Activated CD4-positive, alpha-beta T cell treated with anti-CD3 and anti-CD28 coated beads for 24 hours (primary cell): ENCODE data around the gene FAM117A.

Source experiments
- DNase-seq, 2 donors: peaks; one replicate each; pipeline ENCODE4 v3.0.0-alpha.2; 2020; ENCODE audit warnings: low read depth in 2 of 2

FAM117A gene

GRCh38 chr17:49707608-49708514, 56.1 kb downstream of the FAM117A start, which contains the start of gene SLC35B1:
Gene SLC35B1 (minus strand): TSS chr17:49707964. CDS start chr17:49707833, 131 bp downstream.
- DNase-seq = peak; percentile 98

DNA sequence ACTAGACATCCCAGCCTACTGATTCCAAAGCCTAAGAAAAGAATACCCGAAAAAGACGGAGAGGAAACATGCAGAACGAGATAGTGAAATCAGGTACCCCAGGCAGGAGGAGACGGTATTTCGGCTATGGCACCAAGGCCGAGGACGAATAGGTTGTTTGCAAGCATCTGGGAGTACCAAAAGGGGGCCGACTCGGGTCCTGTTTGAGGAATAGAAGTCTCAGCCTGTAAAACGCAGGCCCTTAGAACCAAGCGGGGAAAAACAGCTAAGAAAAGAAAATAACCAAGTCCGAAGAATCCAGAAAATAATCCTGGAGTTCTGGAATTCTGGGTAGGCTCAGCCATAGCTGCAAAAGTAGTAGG, 56.7 kb downstream of the FAM117A start:
- no peak for DNase-seq

DNA sequence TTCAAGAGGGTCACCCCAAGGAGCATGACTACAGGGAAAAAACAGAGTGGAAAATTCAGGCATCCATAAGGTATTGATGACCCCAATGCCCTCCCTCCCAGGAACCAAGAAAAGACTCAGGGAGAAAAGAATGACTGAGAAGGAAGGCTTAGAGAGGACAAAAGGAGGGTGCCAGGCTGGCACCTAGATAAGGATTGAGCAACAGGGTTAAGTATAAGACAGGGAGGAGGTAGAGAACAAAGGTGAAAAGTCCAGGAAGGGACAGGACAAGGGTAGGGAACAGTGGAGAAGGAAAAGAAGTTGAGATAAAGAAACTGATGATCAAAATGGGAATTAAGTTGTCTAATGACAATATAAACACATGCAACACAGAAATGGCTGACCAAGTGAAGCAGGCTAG, 58.7 kb downstream of the FAM117A start:
- no peak for DNase-seq

GRCh38 chr17:49703557-49704277, 60.2 kb downstream of the FAM117A start:
- no peak for DNase-seq

DNA sequence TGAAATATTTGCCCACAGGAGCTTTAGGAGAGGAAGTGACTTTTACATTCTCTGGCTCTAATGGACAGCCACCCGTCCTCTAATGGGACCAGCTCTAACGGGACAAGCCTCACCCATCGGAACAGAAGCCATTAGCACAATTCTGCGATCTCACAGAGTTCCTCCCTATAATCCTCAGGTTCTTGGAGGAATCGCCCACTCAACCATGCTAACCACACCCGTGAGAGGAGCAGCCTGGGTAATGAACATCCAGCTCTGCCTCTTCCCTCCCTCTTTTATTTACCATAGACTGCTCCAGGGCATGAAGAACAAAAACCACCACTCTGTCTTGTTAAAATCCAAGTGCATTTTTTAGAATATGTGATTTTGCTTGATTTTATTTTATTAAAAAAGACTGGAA, 63.0 kb downstream of the FAM117A start:
- DNase-seq = no peak

DNA sequence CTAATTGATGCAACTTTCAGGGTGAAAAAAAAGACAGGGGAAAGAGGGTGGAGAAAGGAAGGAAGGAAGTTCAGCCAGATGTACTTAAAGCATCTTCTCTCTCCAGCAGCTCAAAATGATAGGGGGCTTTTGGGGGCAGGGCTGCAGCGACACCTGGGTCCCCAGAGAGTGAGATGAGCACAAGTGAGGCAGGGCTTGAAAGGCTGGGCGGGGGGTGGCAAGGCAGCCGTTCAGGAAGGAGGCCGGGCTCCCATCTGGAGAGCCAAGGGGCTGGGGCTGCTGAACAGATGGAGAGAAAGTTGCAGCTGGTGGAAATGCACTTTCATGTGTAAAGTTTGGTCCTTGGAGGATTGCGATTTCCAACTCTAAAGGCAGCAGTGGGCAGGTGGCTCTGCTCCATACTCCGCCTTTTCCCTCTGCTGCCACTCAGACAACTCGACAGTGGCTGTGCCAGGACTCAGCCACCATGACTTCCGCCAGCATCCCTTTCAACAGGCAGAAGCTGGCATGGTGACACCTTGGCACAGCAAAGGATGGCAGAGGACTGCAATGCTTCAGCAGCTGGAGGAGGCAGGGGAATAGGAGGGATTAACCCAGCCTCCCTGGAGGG, 63.9 kb downstream of the FAM117A start:
- DNase-seq = no peak

DNA sequence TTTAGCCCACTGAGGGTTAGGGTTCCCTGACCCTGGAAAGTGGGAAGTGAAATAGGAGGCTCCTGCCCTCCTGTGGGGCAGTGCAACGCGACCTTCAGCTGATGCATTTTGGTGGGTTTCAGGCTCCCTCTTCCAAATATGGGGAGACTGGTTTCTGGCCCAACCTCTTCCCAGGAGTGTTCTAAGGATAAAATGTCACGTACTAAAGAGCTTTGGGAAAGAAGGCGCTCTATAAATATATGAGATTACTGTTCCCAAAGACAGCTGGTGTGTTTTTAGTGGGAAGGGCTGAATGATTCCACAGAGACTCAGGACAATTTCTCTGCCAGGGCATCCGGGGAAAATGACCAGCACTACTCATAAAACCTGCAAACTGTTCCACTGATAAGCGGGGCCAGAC, 65.9 kb downstream of the FAM117A start:
- DNase-seq = no peak

DNA sequence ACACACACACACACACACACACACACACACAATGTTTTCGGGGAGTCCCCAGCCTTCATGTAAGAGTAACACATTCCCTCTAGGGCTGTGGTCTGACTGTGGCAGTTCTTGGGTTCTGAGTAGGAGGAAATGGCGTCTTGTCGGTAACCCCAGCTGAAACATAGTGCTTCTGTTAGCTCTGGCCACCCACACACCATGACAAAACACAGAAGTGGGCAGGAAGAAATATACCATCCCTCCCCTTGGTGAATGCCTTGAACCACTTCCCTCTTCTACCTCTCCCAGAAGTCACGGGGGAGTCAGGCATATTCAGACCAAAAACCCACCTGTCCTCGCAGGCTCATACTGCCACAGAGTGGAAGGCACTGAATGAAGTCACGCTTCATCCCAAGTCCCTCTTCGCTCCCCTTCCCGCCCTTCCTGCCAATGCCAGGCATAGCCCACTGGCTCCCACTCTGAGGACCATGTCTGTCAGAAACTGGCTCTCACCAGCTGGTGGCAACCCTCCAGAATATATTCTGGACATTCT, 67.6 kb downstream of the FAM117A start:
- peak; percentile 57 to 60 for DNase-seq

GRCh38 chr17:49695698-49696232, 68.2 kb downstream of the FAM117A start:
- no peak for DNase-seq

GRCh38 chr17:49694847-49695697, 68.9 kb downstream of the FAM117A start:
- DNase-seq = peak; percentile 66 to 68

- DNase-seq = no peak
Observed at GRCh38 chr17:49692751-49693150, 71.2 kb downstream of the FAM117A start.

DNA sequence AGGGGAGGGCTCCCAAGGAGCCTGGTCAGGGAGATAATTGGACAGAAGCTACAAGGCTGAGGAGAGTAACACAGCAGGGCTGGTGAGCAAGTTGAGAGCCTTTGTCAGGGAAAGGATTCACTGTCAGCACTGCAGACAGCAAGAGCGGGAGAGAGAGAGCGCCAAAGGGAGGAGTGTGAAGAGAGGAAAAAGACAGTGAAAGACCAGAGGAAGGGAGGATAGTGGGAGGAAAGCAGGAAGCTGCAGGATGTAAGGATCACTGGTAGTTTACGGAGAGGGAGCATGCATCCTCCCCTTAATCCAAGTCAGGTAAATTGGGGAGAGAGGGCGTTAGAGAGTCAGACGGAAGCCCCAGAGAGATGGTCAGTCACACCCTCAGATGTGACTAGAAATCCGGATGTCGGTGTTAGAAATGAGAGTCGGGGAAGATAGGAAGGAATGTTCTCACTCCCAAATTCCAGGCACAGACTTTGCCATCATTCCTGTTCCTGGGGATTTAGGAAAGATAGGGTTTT, 72.2 kb downstream of the FAM117A start:
- DNase-seq = no peak

- DNase-seq = no peak
Observed at GRCh38 chr17:49691086-49691676, 72.8 kb downstream of the FAM117A start.

DNA sequence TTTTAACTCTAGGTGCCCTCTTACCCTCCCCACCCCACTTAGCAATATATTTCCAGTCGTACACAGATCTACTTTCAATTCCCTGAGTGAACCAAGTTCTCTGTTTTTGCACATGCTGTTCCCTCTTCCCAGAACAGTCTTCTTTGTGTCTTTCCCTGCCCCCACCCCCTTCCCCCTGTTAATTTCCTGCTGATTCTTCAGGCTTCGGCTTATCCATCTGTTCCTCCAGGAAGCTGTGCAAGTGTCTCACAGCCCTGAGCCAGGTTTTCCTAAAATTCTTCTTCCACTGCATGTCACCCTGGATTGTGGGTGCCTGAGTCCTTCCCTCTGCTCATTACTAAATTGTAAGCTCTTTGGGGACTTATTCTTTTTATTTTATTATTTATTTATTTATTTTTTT, 73.7 kb downstream of the FAM117A start:
- DNase-seq = no peak

GRCh38 chr17:49688848-49689247, 75.1 kb downstream of the FAM117A start:
- DNase-seq = no peak

GRCh38 chr17:49687878-49688491, 75.9 kb downstream of the FAM117A start:
- no peak for DNase-seq

- DNase-seq = no peak
Observed at GRCh38 chr17:49681106-49681979, 82.6 kb downstream of the FAM117A start.

DNA sequence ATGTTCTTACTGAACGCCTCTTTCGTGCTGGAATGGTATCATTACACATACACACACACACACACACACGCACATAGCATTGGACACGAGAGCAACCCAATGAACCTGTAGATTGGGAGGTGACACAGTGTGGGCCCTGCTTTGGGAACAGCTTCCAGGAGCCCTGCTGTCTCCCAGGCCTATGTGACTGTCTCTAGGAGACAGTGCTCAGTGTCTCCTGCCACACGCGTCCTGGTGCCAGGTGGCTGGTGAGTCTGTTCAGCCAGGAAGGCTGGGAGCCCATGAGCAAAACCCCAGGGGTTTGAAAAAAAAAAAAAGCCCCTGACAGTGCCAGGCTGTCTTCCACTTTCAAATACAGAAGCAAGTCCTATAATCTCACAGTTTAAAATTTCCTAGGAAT, 83.6 kb downstream of the FAM117A start:
- DNase-seq = no peak
